Endodermal cell (in vitro differentiated cells): Measurements from ENCODE around the gene SPEN. TPM values are rescaled to one million over a fixed set of nuclear protein-coding genes. Genes with fewer than 3 reads are reported as not detected.
"Not testable (repeated sequence)": the region's sequence is repeated elsewhere in the genome, so short reads cannot be mapped to it uniquely, and the experiment has no call there.

Source experiments
- DNase-seq: peaks from one replicate; pipeline ENCODE4 v3.0.0-alpha.2; 2017
- H3K27ac ChIP-seq: 2 replicates; pipeline ENCODE4 v1.5.1; 2013; ENCODE audit warnings: mild to moderate bottlenecking, low read depth, low read length, moderate library complexity
- H3K27me3 ChIP-seq: 2 replicates; pipeline ENCODE4 v1.6.1; 2013; ENCODE audit warnings: mild to moderate bottlenecking, low read length, moderate library complexity; ENCODE audit not compliant: insufficient read depth, control insufficient read depth, poor library complexity, severe bottlenecking
- H3K36me3 ChIP-seq: 2 replicates; pipeline ENCODE4 v1.7.0; 2013; ENCODE audit warnings: mild to moderate bottlenecking, low read length, moderate library complexity; ENCODE audit not compliant: control insufficient read depth, insufficient read depth
- H3K4me1 ChIP-seq: one replicate; pipeline ENCODE4 v1.7.0; 2013; ENCODE audit warnings: low read length; ENCODE audit not compliant: control insufficient read depth, insufficient read depth
- H3K4me3 ChIP-seq: 2 replicates; pipeline ENCODE4 v1.5.1; 2013; ENCODE audit warnings: mild to moderate bottlenecking, low read length, moderate library complexity
- H3K9ac ChIP-seq: 2 replicates; pipeline ENCODE4 v1.6.1; 2013; ENCODE audit warnings: mild to moderate bottlenecking, low read length, moderate library complexity; ENCODE audit not compliant: poor library complexity, severe bottlenecking; ENCODE audit errors: extremely low read depth
- H3K9me3 ChIP-seq: 2 replicates; pipeline ENCODE4 v1.6.1; 2013; ENCODE audit warnings: mild to moderate bottlenecking, low read length, moderate library complexity; ENCODE audit not compliant: control insufficient read depth
- H3K27ac Mint-ChIP-seq: 2 replicates; pipeline ENCODE4 v1.8.0; 2020; ENCODE audit warnings: mixed read lengths
- H3K27me3 Mint-ChIP-seq: 2 replicates; pipeline ENCODE4 v1.8.0; 2021; ENCODE audit warnings: mild to moderate bottlenecking, mixed read lengths; ENCODE audit not compliant: insufficient read depth
- H3K36me3 Mint-ChIP-seq: 2 replicates; pipeline ENCODE4 v1.8.0; 2020; ENCODE audit warnings: low read depth, mixed read lengths
- H3K4me1 Mint-ChIP-seq: 2 replicates; pipeline ENCODE4 v1.8.0; 2020; ENCODE audit warnings: mixed read lengths
- H3K4me3 Mint-ChIP-seq: 2 replicates; pipeline ENCODE4 v1.8.0; 2020; ENCODE audit warnings: mild to moderate bottlenecking, moderate library complexity, mixed read lengths
- H3K9me3 Mint-ChIP-seq: 2 replicates; pipeline ENCODE4 v1.8.0; 2020; ENCODE audit warnings: mild to moderate bottlenecking, mixed read lengths
- WGBS, 2 experiments: methylation state at CpG; one replicate each; pipeline versions ENCODE4 v1.1.5 to v1.1.7; 2013; ENCODE audit warnings: missing lambda C conversion rate in 2 of 2, mixed read lengths in 1 of 2; ENCODE audit not compliant: insufficient coverage in 1 of 2, insufficient read length in 1 of 2; 5-methylcytosine and 5-hydroxymethylcytosine counted together
- total RNA-seq, 2 donors: library from RNA; stranded (reverse); fragmentation: NEBNext Ultra II Directional in 1 of 2; extraction: Animal tissue kit (Norgen Biotek cat#: 25700) in 1 of 2; gene quantifications; 2 replicates in 1 of 2; 3 replicates in 1 of 2; pipeline ENCODE4 v1.2.1, GENCODE V29; 2021
- TF ChIP-seq, protein P1 (sequence below): fragments of 200-600 bp; sonication (generic); conservative IDR thresholded peaks from 2 replicates; pipeline ENCODE4 v1.5.0; 2021; ENCODE audit warnings: antibody characterized with exemption, mild to moderate bottlenecking

SPEN gene
- total RNA-seq, 2 donors from 2014 or later: 61.5 to 71.9 TPM

DNA sequence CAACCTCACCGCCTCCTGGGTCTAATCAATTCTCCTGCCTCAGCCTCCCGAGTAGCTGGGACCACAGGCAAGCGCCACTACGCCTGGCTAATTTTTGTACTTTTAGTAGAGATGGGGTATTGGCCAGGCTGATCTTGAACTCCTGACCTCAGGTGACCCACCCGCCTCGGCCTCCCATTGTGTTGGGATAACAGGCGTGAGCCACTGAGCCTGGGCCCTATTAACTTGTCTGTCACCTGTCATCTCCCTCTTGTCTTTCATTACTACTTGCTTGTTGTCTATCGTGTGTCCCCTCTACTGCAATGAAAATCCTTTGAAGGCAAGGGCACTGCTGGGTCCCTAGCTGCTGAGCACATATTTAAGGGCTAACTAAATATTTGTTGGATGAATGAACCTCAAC lies 43.4 kb upstream of the SPEN start:
- no peaks in the 10 kb centered on the region for H3K27me3 Mint-ChIP-seq
- TF ChIP-seq, protein P1, sequence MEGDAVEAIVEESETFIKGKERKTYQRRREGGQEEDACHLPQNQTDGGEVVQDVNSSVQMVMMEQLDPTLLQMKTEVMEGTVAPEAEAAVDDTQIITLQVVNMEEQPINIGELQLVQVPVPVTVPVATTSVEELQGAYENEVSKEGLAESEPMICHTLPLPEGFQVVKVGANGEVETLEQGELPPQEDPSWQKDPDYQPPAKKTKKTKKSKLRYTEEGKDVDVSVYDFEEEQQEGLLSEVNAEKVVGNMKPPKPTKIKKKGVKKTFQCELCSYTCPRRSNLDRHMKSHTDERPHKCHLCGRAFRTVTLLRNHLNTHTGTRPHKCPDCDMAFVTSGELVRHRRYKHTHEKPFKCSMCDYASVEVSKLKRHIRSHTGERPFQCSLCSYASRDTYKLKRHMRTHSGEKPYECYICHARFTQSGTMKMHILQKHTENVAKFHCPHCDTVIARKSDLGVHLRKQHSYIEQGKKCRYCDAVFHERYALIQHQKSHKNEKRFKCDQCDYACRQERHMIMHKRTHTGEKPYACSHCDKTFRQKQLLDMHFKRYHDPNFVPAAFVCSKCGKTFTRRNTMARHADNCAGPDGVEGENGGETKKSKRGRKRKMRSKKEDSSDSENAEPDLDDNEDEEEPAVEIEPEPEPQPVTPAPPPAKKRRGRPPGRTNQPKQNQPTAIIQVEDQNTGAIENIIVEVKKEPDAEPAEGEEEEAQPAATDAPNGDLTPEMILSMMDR: no peak
- Histone ChIP-seq H3K36me3 (no peaks in the 10 kb centered on the region), H3K27me3 (no peaks in the 10 kb centered on the region), H3K9ac (peak overlapping the region; percentile 26), H3K4me1 (peaks cover 23% of the 10 kb centered on the region), H3K4me3 (no peak overlapping the region), H3K9me3 (no peaks in the 10 kb centered on the region), H3K27ac (no peak overlapping the region)
- H3K27ac Mint-ChIP-seq: no peak overlapping the region
- peaks cover 2% of the 10 kb centered on the region for H3K36me3 Mint-ChIP-seq
- DNase-seq: peak; percentile 86
- H3K4me1 Mint-ChIP-seq: peaks cover 45% of the 10 kb centered on the region
- no peaks in the 10 kb centered on the region for H3K9me3 Mint-ChIP-seq
- H3K4me3 Mint-ChIP-seq: no peak overlapping the region
- WGBS, 2 experiments: 58 to 59% methylated on average over 5 to 8 of the region's 8 CpGs

- Histone ChIP-seq H3K4me1 (peaks cover 10% of the 10 kb centered on the region), H3K36me3 (no peaks in the 10 kb centered on the region)
- WGBS, 2 experiments: 93 to 96% methylated on average over 8 to 10 of the region's 10 CpGs
These were observed 40.4 kb upstream of the SPEN start for GRCh38 chr1:15807121-15807520.

DNA sequence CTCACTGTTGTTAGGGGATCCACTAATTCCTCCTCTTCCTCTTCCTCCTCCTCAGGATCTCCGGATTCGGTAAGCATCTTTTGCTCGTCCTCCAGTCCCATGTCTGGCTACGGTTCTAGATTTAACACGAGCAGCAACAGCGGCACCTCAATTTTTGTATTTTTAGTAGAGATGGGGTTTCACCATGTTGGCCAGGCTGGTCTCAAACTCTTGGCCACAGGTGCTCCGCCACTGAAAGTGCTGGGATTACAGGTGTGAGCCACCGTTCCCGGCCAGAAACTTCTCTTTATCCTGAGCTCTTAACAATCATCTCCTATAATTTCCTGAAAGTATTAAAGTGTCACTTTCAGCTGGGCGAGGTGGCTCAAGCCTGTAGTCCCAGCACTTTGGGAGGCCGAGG lies 40.0 kb upstream of the SPEN start, which contains the start of gene UQCRHL:
UQCRHL (minus strand) TSS at position 101 of the 400 bp plus-strand sequence; CDS start at position 101, 0 bp downstream.
- not testable (repeated sequence) for H3K9me3 ChIP-seq, H3K36me3 Mint-ChIP-seq, H3K4me3 ChIP-seq, H3K4me1 ChIP-seq, H3K27ac ChIP-seq, H3K27me3 Mint-ChIP-seq, H3K4me3 Mint-ChIP-seq, H3K9me3 Mint-ChIP-seq, H3K36me3 ChIP-seq, H3K27me3 ChIP-seq, DNase-seq, H3K9ac ChIP-seq
- H3K27ac Mint-ChIP-seq: peak within 1 kb of the TSS; percentile 74
- WGBS, 2 experiments: 95 to 97% methylated on average over 9 to 11 of the region's 11 CpGs
- peaks cover 22% of the 10 kb centered on the region for H3K4me1 Mint-ChIP-seq

More at GRCh38 chr1:15807121-15807520, 40.4 kb upstream of the SPEN start:
- H3K27ac Mint-ChIP-seq: no peak overlapping the region
- TF ChIP-seq, protein P1: no peak
- no peak for DNase-seq
- no peak overlapping the region for H3K4me3 ChIP-seq
- no peaks in the 10 kb centered on the region for H3K27me3 Mint-ChIP-seq
- H3K9me3 Mint-ChIP-seq: no peaks in the 10 kb centered on the region
- H3K4me1 Mint-ChIP-seq: peaks cover 26% of the 10 kb centered on the region
- H3K36me3 Mint-ChIP-seq: peaks cover 2% of the 10 kb centered on the region
- H3K9me3 ChIP-seq: no peaks in the 10 kb centered on the region
- no peaks in the 10 kb centered on the region for H3K27me3 ChIP-seq
- H3K9ac ChIP-seq: no peak overlapping the region
- H3K27ac ChIP-seq: no peak overlapping the region
- H3K4me3 Mint-ChIP-seq: no peak overlapping the region

DNA sequence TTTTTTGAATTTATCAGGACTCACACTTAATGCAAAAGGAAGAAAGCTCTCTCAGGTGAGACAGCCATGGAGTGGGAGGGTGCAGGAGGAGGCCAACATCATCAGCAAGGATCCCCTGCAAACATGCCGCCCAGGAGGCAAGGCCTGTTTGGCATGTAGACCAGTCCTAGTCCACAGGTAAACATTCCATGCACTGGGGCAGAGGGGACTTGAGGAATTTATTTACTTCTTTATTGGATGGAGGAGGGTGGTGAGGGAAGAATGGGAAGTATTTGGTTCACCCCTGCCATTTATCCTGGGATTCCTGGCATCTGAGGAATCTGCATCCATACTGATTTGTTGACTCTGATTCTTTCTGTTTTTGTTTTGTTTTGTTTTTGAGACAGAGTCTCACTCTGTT lies 38.6 kb upstream of the SPEN start:
- H3K9ac ChIP-seq: no peak overlapping the region
- 83 to 88% methylated on average over 1 of the region's 1 CpG for WGBS, 2 experiments
- peak overlapping the region; percentile 74 for H3K27ac Mint-ChIP-seq
- H3K9me3 Mint-ChIP-seq: no peaks in the 10 kb centered on the region
- H3K4me3 Mint-ChIP-seq: no peak overlapping the region
- no peaks in the 10 kb centered on the region for H3K27me3 ChIP-seq
- TF ChIP-seq, protein P1: no peak
- no peaks in the 10 kb centered on the region for H3K36me3 ChIP-seq
- H3K4me3 ChIP-seq: no peak overlapping the region
- H3K4me1 Mint-ChIP-seq: peaks cover 19% of the 10 kb centered on the region
- H3K27me3 Mint-ChIP-seq: no peaks in the 10 kb centered on the region
- peaks cover 6% of the 10 kb centered on the region for H3K4me1 ChIP-seq
- no peak overlapping the region for H3K27ac ChIP-seq
- peaks cover 2% of the 10 kb centered on the region for H3K36me3 Mint-ChIP-seq
- peak; percentile 80 for DNase-seq
- H3K9me3 ChIP-seq: no peaks in the 10 kb centered on the region
